Kidney glomerular epithelial cell (primary cell): Measurements from ENCODE around the gene ARHGAP15.

Source experiments
- DNase-seq: peaks from one replicate; lab custom pipeline; 2025; lab: John Stamatoyannopoulos, UW

Gene ARHGAP15

DNA sequence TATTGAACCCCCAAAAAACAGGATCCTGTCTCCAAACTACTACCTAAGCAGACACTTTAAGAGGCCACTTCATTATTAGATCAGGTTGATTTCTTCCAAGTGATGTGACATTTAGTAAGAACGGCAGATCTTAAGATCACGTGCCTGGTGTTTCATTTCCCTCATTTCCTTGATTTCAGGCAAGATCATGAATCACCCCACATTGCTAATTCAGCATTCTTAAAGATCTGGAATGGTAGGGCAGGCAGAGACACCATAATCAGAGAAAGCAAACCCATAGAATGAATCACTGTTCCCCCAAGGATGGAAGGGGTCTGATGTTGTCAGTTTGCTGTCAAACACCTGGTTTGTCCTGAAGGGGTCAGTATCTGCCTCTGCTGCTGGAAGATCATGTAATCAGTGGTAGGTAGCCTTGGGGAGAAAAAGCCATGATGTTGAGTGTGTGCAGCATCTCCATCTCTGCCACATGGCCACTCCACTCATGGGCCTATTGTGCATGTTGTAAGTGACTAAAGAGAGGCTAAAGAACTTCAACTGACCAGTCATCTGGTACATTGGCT lies 133.9 kb downstream of the ARHGAP15 start:
- no peak for DNase-seq

DNA sequence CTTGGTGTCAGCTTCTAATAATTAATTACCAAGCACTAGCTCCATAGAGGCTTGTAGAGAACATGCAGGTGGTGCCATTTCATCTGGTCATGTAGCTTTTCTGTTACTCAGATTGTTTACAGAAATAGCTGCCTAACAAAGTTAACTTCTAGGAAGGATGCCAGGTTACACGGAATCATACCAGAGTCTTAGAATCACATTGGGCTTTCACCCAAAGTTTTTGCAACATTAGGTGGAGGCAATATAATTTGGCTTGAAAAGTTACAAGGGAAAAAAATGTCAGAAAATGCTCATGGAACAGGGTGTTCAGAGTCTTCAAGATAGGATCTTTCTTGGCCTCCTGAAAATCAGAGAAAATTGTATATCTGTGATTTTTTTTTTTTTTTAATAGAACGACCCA lies 135.6 kb downstream of the ARHGAP15 start:
- DNase-seq = no peak

DNA sequence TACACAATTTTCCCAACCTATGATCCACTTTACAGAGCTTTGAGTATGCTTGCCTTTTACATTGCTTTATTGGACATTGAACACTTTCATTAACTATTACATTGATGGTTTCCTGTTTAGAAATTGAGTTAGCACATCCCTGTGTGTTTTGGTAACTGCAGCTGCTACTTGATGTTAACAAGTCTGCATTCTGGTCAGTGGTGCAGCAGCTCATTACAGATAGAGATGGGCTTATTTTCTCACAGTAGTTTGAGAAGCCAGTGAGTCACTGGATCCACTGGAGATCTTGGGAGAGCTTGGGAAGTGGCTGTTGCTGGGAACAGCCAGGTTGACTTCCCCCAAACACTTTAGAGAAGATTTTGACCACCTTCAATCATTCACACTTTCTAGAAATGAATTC lies 150.5 kb downstream of the ARHGAP15 start:
- DNase-seq = no peak

DNA sequence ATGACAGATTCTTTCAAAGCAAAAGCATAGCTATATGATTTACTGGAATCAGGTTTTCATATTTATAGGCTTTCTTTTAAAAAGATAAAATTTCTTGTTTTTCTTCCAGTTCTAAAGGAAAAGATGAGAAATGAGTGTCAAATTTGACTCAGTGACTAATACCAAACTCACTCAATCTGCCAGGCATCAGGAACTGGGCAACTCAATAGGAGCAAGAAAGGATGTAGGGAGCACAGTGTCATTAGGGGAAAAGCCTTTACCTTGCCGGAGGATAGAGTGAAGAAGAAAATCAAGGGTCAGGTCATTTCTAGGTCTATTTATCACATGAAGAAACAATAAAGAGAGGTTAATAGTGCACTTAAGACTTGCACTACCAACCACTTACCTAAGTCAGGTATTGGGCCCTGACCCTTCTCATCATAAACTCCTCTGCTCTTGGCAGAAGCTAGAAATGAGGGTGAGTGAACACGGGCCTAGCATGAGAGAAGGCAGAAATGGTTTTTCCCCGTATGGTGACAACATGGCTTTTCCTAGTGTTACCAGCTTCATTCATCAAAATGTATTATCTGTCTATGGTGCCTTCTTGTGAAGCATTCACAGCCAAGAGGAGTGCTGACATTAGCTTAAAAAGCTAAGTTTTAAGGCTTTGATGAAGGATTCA lies 151.0 kb downstream of the ARHGAP15 start:
- no peak for DNase-seq

DNA sequence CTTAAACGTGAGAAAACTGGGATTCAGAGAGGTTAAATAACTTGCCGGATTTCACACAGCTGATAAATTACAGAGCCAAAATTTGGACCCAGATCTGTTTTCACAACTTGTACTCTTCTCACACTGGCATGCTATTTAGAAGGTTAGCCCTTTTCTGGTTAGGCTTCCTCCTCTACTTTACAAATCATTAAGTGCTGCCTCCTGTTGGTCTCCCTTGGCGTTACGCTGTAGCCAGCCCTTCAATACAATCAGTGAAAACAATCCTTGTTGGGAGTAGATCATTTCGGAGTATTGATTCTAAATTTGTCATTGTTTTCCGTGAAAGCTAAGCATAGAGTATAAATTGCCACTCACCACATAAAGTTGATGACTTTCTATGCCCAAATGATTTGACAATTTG lies 153.5 kb downstream of the ARHGAP15 start:
- DNase-seq = no peak

DNA sequence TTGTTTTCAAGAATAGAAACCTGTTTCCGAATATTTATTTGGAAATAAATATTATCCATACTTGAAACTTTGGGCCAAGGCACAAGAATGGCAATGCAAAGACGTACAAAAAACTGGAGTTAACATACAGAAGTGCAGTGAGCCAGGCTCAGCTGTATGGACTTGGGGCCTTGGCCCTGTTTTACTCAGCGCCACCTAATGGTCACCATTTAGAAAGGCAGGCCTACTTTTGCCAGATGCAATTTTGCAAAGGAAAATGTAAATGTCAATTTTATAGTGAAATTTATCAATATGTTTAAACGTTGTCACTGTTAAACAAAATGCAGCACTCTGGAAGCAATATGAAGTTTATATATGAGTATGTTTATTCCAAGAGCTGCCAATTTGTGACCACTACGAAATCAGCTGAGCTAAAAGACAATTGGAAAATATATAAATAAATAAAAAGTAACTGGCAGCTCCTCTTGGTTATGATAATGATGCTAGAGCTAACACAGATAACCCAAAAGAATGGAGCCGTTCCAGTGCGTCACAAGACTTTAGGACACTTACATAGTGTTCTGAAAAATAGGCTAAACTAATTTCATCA lies 155.0 kb downstream of the ARHGAP15 start:
- peak; percentile 15 for DNase-seq

DNA sequence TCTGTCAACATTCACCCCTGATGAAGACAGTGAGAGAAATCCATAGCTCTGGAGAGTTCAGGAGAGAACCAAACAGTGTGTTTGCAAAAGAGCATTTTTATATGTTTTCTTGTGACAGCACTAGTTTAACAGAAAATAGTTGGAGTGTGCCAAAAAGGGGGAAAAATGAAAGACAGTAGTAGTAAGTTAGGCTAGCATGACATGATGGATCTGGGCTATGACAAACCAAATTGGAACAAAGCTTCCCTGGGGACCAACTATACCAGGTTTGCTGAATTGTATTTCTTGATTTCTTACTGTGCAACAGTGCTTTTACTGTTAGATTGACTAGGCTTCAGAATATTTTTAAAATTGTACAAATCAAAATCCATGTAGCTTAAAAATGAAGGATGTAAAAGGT lies 159.8 kb downstream of the ARHGAP15 start:
- DNase-seq = no peak

DNA sequence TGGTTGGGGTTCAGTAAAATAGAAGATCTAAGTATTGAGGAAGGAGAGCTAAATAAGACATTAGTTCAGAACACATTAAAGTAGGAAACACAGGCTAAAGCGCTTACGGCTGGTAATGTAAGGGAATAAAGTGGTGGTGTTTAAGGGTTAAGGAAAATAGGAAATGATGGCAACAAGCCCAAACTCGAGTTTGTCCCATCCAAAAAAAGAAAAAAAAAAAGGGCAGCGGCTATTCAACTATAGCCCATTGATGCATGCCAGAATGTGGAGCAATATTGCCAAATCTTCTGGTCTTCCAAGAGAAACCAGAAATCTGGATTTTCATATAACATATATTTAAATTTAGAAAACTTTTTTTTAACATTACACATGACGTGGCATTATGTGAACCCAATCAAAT lies 161.0 kb downstream of the ARHGAP15 start:
- DNase-seq = no peak

DNA sequence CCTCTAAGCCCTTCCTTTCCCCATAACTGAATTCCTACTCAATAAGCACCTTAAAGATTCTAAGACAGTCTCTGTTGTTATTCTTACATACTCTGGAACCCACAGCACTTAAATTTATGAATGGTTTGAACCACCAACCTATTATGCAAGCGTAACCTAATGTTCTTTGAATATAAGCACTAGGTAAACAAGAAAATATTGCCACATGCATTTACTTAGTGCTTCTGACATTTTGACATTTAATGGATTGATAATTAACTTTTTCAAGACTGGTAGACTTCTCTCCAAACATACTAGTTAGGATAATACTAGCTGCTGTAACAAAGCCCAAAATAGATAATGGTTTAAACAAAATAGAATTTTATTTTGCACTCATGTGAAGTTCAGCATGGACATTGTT lies 164.8 kb downstream of the ARHGAP15 start:
- no peak for DNase-seq

DNA sequence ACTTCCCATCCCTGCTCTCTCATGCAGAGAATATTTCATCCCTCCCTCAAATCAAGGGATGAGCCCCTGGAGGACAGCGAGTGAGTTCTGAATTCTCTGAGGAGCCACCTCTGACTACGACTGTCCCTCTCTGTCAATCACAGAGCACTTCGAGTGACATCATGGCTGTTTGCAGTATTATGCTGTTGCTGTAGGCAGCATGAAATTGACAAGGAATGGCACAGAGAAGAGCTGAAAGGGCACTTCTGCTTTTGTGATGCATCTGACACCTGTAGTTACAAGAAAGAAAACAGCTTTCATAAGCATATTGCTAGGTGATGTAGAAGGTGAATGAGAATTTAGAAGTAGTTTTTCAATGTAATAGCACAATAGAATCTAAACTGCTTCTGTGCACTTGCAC lies 166.9 kb downstream of the ARHGAP15 start:
- no peak for DNase-seq

DNA sequence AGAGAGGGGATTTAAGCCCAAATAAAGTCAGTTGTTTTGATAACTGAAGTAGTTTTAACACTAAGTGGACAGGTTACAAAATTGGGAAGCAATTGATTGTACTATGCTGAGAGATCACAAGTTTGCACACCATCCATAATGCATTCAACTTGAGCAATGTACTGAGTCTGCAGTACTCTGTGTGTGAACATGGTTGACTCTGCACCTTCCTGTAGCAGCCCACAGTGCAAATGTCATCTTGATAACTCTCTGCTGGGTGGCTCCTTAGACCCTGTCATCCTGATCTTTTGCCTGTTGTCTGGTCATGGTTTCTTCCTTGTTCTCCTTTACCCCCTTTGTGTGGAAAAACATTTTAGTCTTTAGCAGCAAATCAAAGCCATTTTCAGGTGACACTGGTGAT lies 168.0 kb downstream of the ARHGAP15 start:
- DNase-seq = no peak

DNA sequence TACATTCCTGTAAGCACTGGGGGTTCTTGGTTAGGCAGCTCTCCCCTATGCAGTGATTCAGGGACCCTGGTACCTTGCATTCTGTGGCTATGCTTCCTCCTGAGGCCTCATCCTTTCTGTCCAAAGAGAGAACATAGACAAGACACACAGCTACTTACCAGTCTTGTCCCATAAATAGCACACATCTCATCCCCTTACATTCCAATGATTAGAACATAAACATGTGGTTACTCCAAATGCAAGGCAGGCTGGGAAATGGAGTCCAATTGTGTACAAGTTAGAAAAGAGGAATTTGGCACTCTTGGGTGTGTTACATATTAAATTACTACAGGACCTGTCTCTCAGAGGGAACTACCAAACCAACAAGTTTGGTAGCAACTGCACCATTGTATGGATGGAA lies 171.3 kb downstream of the ARHGAP15 start:
- DNase-seq = no peak

DNA sequence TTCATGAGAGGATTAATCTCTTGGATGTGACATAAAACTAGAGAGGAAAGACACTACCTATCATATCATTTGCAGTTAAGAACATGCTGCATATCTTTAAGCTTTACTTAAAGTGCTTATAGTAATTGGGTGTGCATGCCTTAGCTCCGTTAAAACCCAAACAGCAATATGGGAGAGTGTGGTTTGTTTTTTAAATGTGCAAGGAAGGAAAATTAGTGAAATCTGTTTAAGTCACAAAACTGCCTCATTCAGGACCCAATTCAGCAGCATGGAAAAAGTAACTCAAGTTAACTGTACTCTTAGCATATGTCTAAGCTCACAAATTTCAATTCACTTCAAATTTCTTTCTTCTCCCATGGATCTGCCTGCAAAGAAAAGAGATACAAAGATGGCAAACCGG lies 182.2 kb downstream of the ARHGAP15 start:
- DNase-seq = no peak

DNA sequence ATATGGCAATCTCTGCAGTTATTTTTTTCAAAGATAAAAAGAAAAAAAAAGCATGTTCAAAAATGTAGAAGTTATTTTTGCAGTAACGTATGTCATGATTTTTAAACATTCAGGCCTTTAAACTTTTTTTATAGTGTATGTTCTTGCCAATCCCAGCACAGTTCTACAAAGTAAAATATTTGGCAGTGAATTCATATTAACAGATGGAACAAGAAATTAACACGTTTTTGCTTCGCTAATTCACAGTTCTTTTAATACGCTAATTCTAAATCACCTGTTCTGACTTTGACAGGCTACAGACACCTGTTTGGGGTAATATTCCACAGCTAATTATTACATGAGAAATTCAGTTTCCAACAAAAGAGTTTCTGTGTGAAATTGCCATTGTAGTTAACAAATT lies 183.2 kb downstream of the ARHGAP15 start:
- no peak for DNase-seq

DNA sequence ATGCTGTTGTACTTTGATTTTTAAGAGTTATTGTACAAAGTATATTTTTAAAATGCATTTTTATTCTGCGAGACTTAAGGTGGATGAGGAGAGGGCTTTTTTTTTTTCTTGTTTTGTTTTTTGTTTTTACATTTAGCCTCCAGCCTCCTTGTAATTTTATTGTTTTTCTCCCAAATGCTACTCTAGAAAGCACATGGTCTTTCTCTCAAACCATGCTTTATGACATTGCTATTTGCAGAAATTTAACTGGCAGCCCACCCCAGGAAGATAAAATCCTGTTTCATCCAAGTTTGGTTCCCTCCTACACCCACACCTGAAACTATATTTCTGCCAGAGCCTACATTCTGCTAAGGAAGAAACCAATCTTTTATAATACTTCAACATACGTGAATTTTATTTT lies 184.6 kb downstream of the ARHGAP15 start:
- no peak for DNase-seq

DNA sequence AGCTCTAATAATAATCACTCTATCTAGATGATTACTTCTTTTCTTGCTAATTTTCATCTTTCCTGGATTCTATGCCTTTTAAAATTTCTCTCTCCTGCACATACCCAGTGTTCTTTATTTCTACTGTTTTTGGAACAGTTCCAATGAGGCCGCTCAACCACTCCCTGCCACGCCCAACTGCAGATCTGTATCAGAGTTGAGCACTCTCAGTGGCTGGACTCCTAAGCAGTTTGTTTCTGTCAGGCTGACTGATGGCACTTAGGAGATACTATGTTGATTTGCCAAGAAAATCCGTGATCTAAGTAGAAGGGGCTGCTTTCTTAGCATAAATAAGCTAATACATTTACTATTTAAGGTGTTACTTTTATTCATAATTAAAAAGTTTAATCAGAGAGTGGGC lies 192.8 kb downstream of the ARHGAP15 start:
- no peak for DNase-seq

DNA sequence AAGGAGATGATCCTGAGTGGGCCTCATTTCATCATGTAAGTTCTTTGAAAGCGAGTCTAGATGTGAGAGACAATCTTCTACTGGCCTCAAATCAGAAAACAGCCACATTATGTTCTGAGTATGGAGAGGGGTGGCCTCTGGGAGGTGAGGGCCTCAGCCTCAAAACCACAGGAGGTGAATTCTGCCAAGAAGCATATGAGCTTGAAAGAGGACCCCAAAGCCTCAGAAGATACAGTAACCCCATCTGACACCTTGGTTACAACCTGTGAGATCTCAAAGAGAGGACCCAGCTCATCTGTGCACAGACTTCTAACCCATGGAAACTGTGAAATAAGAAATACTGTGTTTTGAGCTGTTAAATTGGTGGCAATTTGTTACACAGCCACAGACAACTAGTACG lies 200.1 kb downstream of the ARHGAP15 start:
- DNase-seq = no peak

DNA sequence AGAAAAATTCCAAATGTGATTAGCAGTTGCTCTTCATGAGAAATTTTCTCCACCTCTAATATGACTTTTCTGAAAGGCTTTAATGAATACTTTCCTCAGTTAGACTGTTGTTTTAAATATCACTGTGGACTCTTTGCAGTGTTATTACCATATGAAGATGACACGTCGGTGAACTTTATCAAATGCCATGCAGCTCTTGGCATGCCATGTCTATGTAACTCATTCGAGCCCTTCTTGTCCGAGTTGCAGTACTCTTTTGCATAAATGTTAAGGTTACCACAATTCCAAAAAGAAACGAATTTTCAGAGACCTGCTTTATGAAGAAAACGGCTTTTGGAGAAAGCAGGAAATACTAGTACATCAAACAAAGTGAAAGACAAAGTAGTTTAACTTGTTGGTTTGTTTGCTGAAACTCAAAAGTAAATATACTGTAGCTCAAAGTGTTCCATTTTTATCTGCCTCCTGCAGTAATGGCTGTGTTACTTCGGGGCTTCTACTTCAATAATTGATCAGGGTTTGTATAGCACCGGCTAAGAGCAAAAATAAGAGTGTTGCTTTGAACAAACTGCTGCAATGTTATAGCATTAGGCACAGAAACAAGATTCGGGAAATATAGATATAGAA lies 204.1 kb downstream of the ARHGAP15 start:
- DNase-seq = no peak

DNA sequence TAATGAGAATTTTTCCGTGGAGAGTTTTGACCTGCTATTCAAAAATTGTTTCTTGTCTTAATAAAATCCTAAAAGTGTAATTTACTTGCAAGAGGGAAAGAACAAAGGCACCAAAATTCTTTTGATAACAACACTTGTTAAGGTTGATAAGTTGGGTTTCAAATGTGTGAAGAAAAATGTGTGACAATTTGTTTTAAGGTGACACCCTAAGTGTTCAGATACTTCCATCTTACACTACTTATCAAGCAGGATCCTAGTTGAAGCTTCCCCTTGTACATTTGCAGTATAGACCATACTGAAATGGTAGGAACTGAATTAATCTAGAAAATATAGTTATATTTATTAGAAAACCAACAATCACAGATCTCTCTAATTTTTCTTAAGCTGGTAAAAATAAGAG lies 204.6 kb downstream of the ARHGAP15 start:
- DNase-seq = no peak

DNA sequence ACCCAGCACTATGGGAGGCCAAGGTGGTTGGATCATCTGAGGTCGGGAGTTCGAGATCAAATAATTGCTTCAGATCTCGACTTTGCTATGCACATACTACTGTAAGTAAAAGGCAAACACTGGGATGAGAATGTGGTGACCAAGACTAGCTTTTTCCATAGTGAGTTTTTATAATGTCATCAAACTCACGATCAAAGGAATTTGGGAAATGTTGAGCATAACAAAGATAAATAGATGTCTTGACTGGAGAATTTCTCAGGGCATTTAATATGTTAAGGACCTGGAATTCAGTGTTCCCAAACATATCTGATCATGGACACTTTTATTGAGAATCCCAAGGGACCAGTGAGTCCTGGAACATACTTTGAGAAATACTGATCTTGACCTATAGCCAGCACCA lies 205.6 kb downstream of the ARHGAP15 start:
- DNase-seq = no peak

DNA sequence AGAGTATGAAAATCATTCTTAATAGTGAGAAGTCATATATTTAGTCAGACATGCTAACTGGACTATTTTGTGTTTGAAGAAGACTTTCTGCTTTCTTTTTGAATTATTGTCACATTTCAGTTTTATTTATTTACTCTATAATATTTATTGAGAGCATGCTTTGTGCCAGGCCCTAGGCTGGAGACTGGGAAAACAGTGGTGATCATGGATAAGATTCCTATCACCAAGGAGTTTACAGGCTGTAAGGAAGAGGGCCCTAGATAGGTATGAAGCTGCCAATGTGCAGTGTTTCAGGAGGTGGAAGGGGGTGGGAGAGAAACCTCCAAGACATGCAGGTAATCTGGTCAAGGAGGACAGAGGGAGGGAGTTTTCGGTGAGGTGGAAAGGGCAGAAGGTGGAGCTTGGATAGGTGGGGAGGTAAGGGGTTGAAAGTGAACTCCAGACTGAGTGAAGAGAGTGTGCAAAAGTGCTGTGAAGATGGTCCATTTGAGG lies 207.5 kb downstream of the ARHGAP15 start:
- no peak for DNase-seq

DNA sequence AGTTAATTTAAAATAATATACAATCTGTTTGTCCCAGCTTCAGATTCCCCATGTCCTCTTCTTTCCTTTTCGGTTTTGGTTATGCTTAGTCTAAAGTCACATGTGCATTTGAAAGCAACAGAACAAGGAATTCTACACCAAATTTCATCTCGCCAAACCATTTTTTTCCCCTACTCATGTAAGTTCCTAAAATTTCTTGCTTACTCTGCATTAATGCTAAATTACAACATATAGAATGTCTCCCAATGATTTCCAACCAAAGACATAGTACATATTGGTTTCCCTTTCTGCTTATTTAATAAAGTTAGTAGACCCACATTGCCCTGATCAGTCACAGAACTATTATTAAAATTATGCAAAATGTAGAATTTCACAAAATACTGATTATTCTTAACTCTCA lies 212.3 kb downstream of the ARHGAP15 start:
- no peak for DNase-seq

DNA sequence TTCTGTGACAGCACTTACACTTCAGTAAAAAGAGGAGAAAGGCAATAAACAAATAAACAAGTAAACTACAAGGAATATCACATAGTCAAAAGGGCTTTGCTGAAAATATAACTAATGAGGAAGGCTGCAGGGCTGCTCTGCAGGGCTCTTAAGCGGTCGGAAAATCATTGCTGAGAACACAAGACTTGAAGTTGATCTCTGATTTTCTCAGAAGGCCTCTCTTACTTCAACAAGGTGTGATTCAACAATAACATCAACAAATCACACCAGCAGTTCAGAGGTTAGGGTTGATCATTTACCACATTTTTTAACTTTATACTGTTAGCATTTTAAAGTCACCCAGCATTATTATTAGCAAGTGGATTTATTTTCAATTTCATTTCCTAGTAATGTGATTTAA lies 215.6 kb downstream of the ARHGAP15 start:
- peak; percentile 63 for DNase-seq
